Bone marrow (tissue), 2 donors: ENCODE results near the gene EMC6.
"Not testable (repeated sequence)": the region's sequence is repeated elsewhere in the genome, so short reads cannot be mapped to it uniquely, and the experiment has no call there.

ENCODE experiments used
- DNase-seq, 2 donors: peaks; one replicate each; lab custom pipeline; 2025; lab: John Stamatoyannopoulos, UW

Gene EMC6

GRCh38 chr17:3681057-3681456, 12.4 kb downstream of the EMC6 start:
- no peak for DNase-seq

GRCh38 chr17:3681565-3681964, 13.0 kb downstream of the EMC6 start:
- DNase-seq = no peak

- no peak for DNase-seq
Measured at GRCh38 chr17:3682033-3682432, 13.4 kb downstream of the EMC6 start.

DNA sequence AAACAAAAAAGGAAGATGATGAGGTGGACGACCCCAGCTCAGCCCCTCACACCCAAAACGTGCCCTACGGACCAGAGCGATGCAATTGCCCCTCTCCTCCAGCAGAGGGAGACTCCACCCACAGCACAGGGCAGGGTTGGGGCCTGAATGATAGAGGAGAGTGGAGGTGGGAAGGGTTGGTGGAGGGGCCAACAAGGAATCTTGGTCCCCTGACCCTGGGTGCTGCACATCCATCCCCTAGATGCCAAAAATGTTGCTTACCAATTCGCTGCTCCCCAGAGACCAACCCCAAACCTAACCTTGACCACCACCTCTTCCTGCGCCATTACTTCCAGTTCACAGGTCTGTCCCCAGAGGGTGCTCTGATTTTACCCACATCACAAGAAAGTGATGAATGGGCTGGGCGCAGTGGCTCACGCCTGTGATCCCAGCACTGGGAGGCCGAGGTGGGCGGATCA, 14.5 kb downstream of the EMC6 start:
- peak; percentile 20 to 27 for DNase-seq

- no peak for DNase-seq
Measured at GRCh38 chr17:3685174-3685573, 16.6 kb downstream of the EMC6 start.

- DNase-seq = no peak
Measured at GRCh38 chr17:3688027-3688553, 19.5 kb downstream of the EMC6 start.

GRCh38 chr17:3688852-3689261, 20.2 kb downstream of the EMC6 start:
- DNase-seq = no peak

DNA sequence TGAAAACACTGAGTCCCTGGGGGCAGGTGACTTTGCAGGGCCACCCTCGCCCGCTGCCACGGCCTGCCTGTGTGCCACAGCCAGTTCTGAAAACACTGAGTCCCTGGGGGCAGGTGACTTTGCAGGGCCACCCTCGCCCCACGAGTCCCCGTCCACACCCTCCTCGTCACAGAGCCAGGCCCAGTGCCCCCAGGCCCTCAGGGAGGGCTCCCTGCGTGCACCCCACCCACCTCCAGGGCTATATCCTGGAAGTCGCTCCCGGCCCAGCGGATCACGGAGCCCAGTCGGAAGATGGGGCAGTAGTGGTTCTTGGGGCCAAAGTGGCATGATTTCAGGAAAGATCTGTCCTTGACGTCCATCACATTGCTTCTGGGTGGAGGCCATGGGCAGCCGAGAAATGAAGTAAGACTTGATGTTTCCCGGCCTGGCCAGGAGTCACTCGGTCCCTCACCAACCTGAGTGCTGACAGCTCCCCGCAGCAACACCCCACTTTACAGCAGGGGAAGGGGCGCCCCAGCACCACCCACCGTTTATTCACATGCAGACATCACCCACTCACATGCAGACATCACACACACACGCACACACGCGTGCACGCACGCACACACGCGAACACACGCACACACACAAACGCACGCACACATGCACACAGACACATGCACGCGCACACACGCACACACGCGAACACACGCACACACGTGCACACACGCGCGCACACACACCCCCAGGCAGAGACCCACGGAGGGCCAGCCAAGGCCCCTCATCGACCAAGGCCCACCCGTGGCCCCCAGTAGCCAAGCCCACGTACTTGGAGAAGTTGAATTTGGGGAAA, 20.9 kb downstream of the EMC6 start:
- no peak for DNase-seq

- DNase-seq = no peak
Measured at GRCh38 chr17:3690094-3690715, 21.6 kb downstream of the EMC6 start.

GRCh38 chr17:3691617-3692067, 23.0 kb downstream of the EMC6 start:
- DNase-seq = no peak

GRCh38 chr17:3692346-3692745, 23.7 kb downstream of the EMC6 start:
- no peak for DNase-seq

- no peak for DNase-seq
Measured at GRCh38 chr17:3693141-3693540, 24.5 kb downstream of the EMC6 start.

DNA sequence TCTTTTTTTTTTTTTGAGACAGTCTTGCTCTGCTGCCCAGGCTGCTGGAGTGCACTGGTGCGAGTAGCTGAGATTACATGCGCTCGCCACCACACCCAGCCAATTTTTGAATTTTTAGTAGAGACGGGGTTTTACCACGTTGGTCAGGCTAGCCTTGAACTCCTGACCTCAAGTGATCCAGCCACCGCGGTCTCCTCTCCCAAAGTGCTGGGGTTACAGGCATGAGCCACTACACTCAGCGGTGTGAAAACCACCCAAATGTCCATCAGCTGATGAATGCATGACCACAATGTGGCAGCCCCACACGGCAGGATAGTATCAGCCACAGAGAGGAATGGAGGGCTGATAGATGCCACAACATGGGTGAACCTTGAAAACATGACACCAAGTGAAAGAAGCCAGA, 25.2 kb downstream of the EMC6 start:
- DNase-seq = no peak

- DNase-seq = no peak
Measured at GRCh38 chr17:3695129-3695722, 26.6 kb downstream of the EMC6 start.

DNA sequence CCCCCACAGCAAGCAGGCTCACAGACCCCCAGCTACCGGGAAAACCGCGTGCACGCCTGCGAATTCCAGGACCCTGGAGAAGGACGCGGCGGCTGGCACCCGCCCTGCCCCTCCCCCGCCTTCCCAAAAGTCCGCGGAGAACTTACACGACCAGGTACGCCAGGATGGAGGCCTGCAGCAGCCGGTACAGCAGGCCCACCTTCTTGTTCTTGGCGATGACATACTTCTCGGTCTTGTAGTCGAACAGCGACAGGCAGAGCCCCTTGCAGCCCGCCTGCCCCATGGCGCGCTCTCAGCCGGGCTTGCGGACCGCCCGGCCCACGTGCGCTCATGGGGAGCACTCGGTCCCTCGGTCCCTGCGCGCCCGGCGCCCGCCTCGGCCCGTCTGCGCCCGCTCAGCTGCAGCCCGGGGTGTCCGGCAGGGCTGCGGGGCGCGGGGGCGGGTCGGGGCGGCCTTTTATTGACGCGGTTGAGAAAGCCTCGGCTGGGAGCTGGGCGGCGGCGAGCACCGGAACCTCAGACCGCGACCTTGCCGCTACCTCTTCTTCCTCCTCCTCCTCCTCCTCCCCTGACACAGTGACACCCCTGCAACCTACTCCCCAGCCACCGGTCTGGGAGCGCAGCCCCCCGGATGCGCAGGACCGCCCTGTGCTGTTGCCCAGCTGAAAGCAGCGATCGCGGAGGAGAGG, 27.3 kb downstream of the EMC6 start, which contains the start of gene P2RX5:
Gene P2RX5, minus strand, starts transcription at position 433 of the 689 bp plus-strand sequence. Its CDS starts 150 bp downstream, at position 283.
- peak in 1 of 2 donors; percentile 20 for DNase-seq

- no peak for DNase-seq
Measured at GRCh38 chr17:3697103-3697476, 28.5 kb downstream of the EMC6 start.

DNA sequence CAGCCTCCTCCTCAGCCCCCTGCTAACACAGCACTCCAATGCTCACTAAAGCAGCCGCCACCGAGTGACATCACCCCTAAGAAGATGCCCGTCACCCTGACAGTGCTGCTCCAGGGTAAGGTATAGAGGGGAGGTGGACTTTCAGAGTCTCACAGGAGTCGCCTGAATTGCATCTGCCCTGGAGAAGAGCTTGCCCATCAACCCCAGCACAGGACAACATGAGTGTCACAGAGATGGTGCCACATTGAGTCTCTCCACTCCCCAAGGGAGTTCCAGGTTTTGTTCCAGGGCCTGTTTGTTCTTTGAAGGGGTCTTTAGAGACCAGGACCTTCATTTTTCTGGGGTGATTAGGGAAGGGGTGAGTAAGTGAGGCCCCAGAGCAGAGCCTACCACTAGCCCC, 29.5 kb downstream of the EMC6 start:
- DNase-seq = no peak

- no peak for DNase-seq
Measured at GRCh38 chr17:3699951-3700350, 31.3 kb downstream of the EMC6 start.

DNA sequence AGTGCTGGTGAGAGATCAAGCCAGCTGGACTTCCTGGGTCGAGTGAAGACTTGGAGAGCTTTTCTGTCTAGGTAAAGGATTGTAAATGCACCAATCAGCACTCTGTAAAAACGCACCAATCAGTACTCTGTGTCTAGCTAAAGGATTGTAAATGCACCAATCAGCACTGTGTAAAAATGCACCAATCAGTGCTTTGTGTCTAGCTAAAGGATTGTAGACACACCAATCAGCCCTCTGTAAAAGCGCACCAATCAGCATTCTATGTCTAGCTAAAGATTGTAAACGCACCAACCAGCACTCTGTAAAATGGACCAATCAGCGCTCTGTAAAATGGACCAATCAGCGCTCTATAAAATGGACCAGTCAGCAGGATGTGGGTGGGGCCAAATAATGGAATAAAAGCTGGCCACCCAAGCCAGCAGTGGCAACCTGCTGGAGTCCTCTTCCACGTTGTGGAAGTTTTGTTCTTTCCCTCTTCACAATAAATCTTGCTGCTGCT, 33.5 kb downstream of the EMC6 start:
- not testable (repeated sequence) for DNase-seq

DNA sequence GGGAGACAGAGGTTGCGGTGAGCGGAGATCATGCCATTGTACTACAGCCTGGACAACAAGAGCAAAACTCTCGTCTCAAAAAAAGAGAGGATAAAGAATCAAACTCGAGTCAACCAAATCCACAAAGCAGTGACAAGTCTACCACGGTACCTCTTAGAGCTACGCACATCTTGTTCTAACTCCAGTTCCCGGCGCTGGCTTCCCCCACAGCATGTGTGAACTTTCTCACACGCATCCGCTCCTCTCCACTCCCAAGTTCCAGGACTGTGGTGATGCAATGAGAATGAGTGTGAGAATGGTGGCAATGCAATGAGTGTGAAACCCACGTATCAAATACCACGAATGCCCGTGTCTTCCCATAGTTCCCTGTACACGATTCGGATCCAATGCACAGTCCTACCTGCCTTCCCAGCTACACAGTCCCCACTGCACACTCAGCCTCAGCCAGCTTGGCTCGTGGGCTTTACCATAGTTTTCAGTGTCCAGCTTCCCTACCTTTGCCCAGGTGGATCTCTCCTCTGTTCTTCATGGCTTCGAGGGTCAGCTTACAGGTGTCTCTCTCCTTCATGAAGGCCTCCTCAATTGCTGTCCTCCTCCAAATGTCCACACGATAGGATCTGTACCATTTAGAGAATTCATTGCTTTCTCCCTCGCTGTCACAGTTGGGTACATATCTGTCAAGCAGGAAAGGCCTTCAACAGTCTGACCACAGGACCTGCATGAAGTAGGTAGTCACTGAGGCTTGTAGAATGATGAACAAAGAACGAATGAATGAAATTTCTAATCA, 36.5 kb downstream of the EMC6 start:
- no peak for DNase-seq

DNA sequence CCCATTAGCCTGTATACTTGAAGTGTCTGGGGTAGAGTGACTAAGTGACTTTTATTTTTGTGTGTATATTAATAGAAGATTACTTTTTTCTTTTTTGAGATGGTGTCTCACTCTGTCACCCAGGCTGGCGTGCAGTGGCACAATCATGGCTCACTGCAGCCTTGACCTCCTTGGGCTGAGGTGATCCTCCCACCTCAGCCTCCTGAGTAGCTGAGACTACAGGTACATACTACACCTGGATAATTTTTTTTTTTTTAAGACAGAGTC, 37.0 kb downstream of the EMC6 start:
- not testable (repeated sequence) for DNase-seq
